Activated CD4-positive, alpha-beta T cell treated with anti-CD3 and anti-CD28 coated beads for 36 hours (primary cell): Measurements from ENCODE around the gene ADGRB2. TPM values are rescaled to one million over a fixed set of nuclear protein-coding genes. Genes with fewer than 3 reads are reported as not detected.

Experiments
- ATAC-seq: fragments of 200-7000 bp; cut with Tn5 transposase; one replicate; pipeline ENCODE4 v1.10.0; 2021; ENCODE audit warnings: mild to moderate bottlenecking, moderate library complexity
- CTCF ChIA-PET: fragments of 350-600 bp; sonication (Branson Sonifier 250); formaldehyde crosslinking; loops from one replicate; lab custom pipeline; 2021; ENCODE audit warnings: antibody characterized with exemption; lab: Charles Lee
- POLR2A ChIA-PET: fragments of 350-600 bp; sonication (Branson Sonifier 250); formaldehyde crosslinking; loops from one replicate; lab custom pipeline; 2021; ENCODE audit warnings: antibody characterized with exemption, inconsistent platforms; lab: Charles Lee
- DNase-seq: peaks from one replicate; pipeline ENCODE4 v3.0.0-alpha.2; 2020
- H3K27ac Mint-ChIP-seq: one replicate; pipeline ENCODE4 v1.8.0; 2021; ENCODE audit warnings: mixed read lengths
- H3K27me3 Mint-ChIP-seq: one replicate; pipeline ENCODE4 v1.8.0; 2021; ENCODE audit warnings: mixed read lengths
- H3K36me3 Mint-ChIP-seq: one replicate; pipeline ENCODE4 v1.8.0; 2021; ENCODE audit warnings: low read depth, mixed read lengths
- H3K4me1 Mint-ChIP-seq: one replicate; pipeline ENCODE4 v1.8.0; 2021; ENCODE audit warnings: mixed read lengths
- H3K4me3 Mint-ChIP-seq: one replicate; pipeline ENCODE4 v1.8.0; 2021; ENCODE audit warnings: mild to moderate bottlenecking, moderate library complexity, mixed read lengths
- H3K9me3 Mint-ChIP-seq: one replicate; pipeline ENCODE4 v1.8.0; 2021; ENCODE audit warnings: low read depth, mixed read lengths
- intact Hi-C, 2 experiments: fragments of 100-400 bp; cut with DNase I in 1 of 2; cut with micrococcal nuclease in 1 of 2; formaldehyde crosslinking; loops; one replicate each; pipeline versions ENCODE4 v1.14.2 to v1.15.1; 2022 to 2024; cut with DNase I, micrococcal nuclease
- total RNA-seq, 2 experiments: library from RNA; stranded (reverse); gene quantifications; one replicate each; pipeline ENCODE4 v1.2.3, GENCODE V29; 2021

Gene ADGRB2
- total RNA-seq, 2 experiments from 2014 or later, result 1.2 TPM

DNA sequence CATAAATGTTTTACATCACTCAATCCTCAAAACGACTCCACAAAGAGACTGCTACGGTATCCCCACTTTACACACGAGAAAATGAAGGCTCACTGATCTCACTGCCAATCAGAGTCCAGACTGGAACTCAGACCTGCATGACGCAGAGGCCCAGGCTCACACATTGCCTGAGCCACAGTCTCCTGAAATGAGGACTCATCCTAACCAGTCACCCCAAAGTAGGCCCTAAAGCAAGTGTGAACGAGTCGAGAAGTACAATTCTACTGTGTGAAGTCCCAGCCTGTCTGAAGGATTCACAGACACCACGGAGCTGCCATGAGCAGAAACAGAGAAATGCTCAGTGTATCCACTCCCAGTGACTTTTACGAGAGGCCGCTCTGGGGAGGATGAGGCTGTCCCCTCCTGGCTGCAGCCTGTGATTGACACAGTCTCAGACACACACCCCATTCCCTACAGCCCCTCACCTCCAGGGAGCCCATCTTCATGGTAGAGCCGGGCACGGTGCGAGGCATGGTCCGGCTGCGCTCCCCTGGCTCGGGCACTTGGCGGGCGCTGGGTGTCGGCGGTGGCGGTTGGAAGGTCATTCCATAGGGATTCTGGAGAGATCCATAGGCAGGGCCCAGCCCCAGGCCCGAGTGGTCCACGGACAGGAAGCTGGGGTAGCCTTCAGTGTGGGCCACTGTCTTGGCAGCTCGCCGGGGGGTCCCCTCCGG, 33.6 kb downstream of the ADGRB2 start:
- intact Hi-C loops, result no loop called here
- no peak overlapping the region for H3K4me3 Mint-ChIP-seq
- CTCF ChIA-PET, result no interaction called here
- POLR2A ChIA-PET, result no interaction called here
- no peaks in the 10 kb centered on the region for H3K36me3 Mint-ChIP-seq
- no peak overlapping the region for H3K27ac Mint-ChIP-seq
- no peaks in the 10 kb centered on the region for H3K9me3 Mint-ChIP-seq
- no peaks in the 10 kb centered on the region for H3K27me3 Mint-ChIP-seq
- no peak for DNase-seq
- H3K4me1 Mint-ChIP-seq, result no peaks in the 10 kb centered on the region
- ATAC-seq, result no peak

GRCh38 chr1:31727849-31728248, 36.3 kb downstream of the ADGRB2 start:
- intact Hi-C loops, result no loop called here
- Mint-ChIP-seq H3K27ac (no peak overlapping the region), H3K36me3 (no peaks in the 10 kb centered on the region), H3K4me3 (no peak overlapping the region), H3K4me1 (no peaks in the 10 kb centered on the region), H3K27me3 (no peaks in the 10 kb centered on the region), H3K9me3 (no peaks in the 10 kb centered on the region)
- DNase-seq, result no peak
- POLR2A ChIA-PET, result no interaction called here
- CTCF ChIA-PET, result no interaction called here
- no peak for ATAC-seq

DNA sequence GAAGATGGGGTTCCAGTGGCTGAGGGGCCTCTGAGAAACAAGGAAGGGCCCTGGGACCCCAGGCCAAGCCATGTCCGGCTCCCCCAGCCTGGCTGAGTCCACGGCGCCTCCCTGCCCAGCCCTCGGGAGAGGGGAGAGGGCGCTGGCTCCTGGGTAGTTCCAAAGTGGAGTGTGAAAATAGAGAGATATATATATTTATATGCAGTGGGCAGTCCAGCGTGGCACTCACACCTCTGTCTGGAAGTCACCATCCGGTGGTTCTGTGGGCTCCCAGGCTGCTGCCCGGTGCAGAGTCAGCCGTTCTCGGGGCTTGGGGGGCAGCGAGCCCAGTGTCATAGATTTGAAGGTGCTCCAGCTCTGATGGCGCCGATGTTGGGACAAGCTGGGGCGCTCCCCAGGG, 36.9 kb downstream of the ADGRB2 start:
- H3K27me3 Mint-ChIP-seq, result peaks cover 3% of the 10 kb centered on the region
- H3K4me1 Mint-ChIP-seq, result no peaks in the 10 kb centered on the region
- no peak overlapping the region for H3K27ac Mint-ChIP-seq
- ChIA-PET POLR2A (no interaction called here), CTCF (no interaction called here)
- DNase-seq (no peak), ATAC-seq (no peak)
- H3K4me3 Mint-ChIP-seq, result no peak overlapping the region
- no peaks in the 10 kb centered on the region for H3K9me3 Mint-ChIP-seq
- no peaks in the 10 kb centered on the region for H3K36me3 Mint-ChIP-seq
- intact Hi-C loops, result no loop called here

DNA sequence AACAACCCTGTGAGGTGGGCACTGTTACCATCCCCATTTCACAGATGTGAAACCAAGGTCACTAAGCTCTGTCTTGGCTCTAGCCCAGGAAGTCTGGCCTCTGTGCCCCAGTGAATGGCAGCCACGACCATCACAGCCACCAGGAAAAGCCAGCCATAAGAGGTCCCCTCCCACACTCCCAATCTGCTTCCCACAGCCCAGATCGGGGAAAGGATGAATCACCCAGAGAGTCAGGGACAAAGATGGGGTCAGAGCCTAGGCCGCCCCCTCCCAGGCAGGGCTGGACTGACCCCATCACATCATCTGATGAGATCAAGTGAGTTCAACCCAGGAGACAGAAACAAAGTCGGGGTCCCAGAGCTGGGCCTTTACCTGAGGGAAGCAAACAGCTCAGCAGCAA, 37.4 kb downstream of the ADGRB2 start:
- Mint-ChIP-seq H3K4me3 (no peak overlapping the region), H3K36me3 (no peaks in the 10 kb centered on the region), H3K9me3 (no peaks in the 10 kb centered on the region), H3K4me1 (no peaks in the 10 kb centered on the region), H3K27ac (no peak overlapping the region), H3K27me3 (peaks cover 5% of the 10 kb centered on the region)
- POLR2A ChIA-PET, result no interaction called here
- ATAC-seq (no peak), DNase-seq (no peak)
- intact Hi-C loops, result no loop called here
- CTCF ChIA-PET, result interaction anchor here (1.2 kb wide), 1 partner anchor 62 kb away, joined by 5 read pairs; no protein-coding TSS in a partner anchor

DNA sequence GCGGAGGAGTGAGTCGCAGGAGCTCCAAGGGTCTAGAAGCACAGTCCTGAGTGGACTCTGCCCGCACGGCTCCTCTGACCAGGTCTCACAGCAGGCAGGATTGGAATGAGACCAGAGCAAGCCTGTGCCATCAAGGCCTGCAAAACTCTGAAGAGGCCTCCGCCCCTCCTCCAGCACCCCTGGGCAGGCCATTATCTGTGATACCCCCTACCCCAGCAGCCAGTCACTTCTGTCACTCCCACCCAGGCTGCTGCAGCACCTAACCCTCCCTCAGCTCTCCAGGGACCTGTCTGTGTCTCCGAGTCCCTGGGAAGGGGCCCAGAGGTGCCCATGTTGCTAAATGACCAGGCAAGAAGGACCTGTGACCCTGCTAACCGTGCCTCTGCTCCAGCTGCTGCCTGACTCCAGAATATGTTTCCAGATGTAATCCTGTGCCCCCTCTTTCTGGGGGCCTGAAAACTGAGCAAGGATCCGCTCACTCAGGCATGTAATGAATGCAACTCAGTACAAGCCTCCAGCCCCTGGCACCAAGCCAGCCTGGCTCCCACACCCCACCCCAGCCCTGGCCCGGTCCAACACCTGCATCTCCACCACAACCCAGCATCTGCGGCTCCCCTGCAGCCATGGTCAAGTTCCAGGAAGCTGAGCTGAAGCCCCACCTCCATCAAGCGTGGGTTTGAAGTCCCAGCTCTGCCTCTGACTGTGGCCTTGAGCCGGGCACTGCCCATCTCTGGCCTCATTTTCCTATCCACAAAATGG, 38.2 kb downstream of the ADGRB2 start:
- Mint-ChIP-seq H3K36me3 (no peaks in the 10 kb centered on the region), H3K27ac (no peak overlapping the region), H3K4me3 (no peak overlapping the region), H3K4me1 (no peaks in the 10 kb centered on the region), H3K9me3 (no peaks in the 10 kb centered on the region), H3K27me3 (peaks cover 5% of the 10 kb centered on the region)
- intact Hi-C loops, result no loop called here
- POLR2A ChIA-PET, result no interaction called here
- no peak for ATAC-seq
- CTCF ChIA-PET, result interaction anchor here (1.0 to 1.2 kb wide), 2 partner anchors 14 to 63 kb away, joined by 3 to 5 read pairs; no protein-coding TSS in a partner anchor
- no peak for DNase-seq

DNA sequence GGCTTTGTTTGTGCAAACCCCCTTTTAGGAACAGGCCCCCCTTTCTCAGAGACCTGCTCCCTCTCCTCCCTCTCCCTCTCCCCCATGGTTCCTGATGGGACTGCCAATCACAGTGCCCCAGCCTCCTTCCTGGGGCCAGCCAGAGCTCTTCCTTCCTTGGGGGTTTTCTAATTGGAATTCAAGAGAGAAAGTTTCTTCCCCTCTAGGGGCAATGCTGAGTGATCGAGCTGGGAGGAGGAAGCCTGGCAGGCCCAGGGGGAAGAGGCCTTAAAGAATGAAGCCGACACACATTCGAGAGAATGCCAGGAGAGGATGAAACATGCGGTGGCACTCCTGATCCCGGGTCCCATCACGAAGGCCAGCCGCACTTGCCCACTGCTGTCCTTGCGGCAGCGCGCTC, 39.0 kb downstream of the ADGRB2 start:
- no peaks in the 10 kb centered on the region for H3K36me3 Mint-ChIP-seq
- ATAC-seq (no peak), DNase-seq (no peak)
- H3K27ac Mint-ChIP-seq, result no peak overlapping the region
- H3K4me1 Mint-ChIP-seq, result no peaks in the 10 kb centered on the region
- H3K9me3 Mint-ChIP-seq, result no peaks in the 10 kb centered on the region
- H3K27me3 Mint-ChIP-seq, result peaks cover 5% of the 10 kb centered on the region
- ChIA-PET POLR2A (no interaction called here), CTCF (interaction anchor here (1.0 kb wide), 1 partner anchor 13 kb away, joined by 3 read pairs; no protein-coding TSS in a partner anchor)
- no peak overlapping the region for H3K4me3 Mint-ChIP-seq
- intact Hi-C loops, result no loop called here

DNA sequence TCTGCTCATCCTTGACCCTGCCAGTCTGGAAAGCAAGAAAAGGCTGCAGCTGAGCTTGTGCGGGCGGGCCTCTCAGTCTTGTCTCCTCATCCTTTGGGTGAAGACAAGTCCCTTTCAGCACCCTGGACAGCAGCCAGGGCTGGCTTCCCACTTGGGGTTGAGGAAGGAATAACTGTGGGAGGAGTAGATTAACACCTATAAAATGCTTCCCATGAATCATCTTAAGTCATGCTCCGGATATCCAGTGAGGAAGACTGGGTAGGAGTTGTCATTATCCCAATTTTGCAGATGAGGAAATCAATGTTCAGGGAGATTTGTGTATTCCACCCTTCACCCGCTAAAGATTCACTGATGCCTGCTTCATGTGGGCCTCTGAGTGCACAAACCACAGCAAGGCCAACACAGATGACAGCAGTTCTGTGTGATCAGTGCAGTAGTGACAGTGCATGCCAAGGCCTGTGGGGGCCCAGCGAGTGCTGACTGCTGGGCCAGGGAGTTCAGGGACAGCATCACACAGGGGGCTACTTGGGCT, 40.2 kb downstream of the ADGRB2 start:
- peak; percentile 78 for DNase-seq
- no peak for ATAC-seq
- Mint-ChIP-seq H3K4me1 (no peaks in the 10 kb centered on the region), H3K4me3 (no peak overlapping the region), H3K9me3 (no peaks in the 10 kb centered on the region), H3K27me3 (peaks cover 5% of the 10 kb centered on the region), H3K27ac (no peak overlapping the region), H3K36me3 (no peaks in the 10 kb centered on the region)
- ChIA-PET POLR2A (no interaction called here), CTCF (no interaction called here)
- intact Hi-C loops, result no loop called here

DNA sequence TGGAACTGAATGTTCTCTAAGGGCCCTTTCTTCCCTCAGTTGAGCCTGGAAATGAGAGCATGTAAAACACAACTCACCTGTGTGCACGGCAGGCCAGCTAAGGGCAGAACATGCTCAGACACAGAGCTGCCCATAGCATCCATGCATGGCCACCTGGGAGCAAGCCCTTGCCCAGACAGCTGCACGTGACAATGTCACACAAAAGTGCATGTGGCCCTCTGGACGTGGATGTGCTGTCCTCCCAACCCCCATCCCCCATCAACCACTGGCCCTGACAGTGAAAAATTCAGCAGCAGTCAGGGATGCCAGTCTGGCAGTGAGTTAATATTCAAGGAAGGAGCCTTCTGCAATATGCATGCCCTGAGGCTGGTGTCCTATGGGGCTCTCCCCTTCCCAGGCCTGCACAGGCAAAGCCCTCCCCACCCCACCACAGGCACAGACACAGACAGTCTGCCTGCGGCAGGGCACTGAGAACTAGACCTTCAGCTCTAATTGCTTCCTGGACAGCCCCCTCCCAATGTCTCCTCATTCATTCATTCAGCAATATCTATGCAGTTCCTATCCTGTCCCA, 45.7 kb downstream of the ADGRB2 start:
- H3K9me3 Mint-ChIP-seq, result no peaks in the 10 kb centered on the region
- ATAC-seq (no peak), DNase-seq (no peak)
- no peak overlapping the region for H3K4me3 Mint-ChIP-seq
- H3K36me3 Mint-ChIP-seq, result no peaks in the 10 kb centered on the region
- ChIA-PET POLR2A (no interaction called here), CTCF (interaction anchor here (0.7 to 1.7 kb wide), 4 partner anchors 27 to 1173 kb away, joined by 3 to 7 read pairs (median 3); no protein-coding TSS in a partner anchor)
- H3K27me3 Mint-ChIP-seq, result peaks cover 36% of the 10 kb centered on the region
- peaks cover 12% of the 10 kb centered on the region for H3K4me1 Mint-ChIP-seq
- intact Hi-C loops, result no loop called here
- H3K27ac Mint-ChIP-seq, result no peak overlapping the region

GRCh38 chr1:31717341-31717740, 46.8 kb downstream of the ADGRB2 start:
- Mint-ChIP-seq H3K4me1 (peaks cover 12% of the 10 kb centered on the region), H3K27ac (no peak overlapping the region), H3K9me3 (no peaks in the 10 kb centered on the region), H3K4me3 (no peak overlapping the region), H3K27me3 (peaks cover 41% of the 10 kb centered on the region), H3K36me3 (no peaks in the 10 kb centered on the region)
- CTCF ChIA-PET, result interaction anchor here (0.6 to 1.7 kb wide), 11 partner anchors 12 to 1174 kb away, joined by 3 to 7 read pairs (median 3); no protein-coding TSS in a partner anchor
- POLR2A ChIA-PET, result no interaction called here
- intact Hi-C loops, result no loop called here
- ATAC-seq, result no peak
- no peak for DNase-seq

DNA sequence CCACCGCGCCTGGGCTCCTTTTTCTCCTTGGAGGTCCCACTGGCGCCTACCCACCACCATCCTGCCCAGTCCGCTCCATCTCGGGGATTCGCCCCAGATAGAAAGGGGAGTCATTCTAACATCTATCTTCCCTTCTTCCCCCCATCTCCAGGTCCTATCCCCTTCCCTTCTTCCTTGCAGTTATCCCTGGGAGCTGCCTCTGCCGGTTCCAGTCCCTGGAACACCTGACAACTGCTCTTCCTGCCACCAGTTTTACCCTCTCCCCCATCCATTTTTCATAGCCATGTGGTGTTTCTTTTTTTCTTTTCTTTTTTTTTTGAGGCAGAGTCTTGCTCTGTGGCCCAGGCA, 48.3 kb downstream of the ADGRB2 start:
- H3K9me3 Mint-ChIP-seq, result no peaks in the 10 kb centered on the region
- ChIA-PET POLR2A (no interaction called here), CTCF (interaction anchor here (0.6 to 1.6 kb wide), 10 partner anchors 12 to 308 kb away, joined by 3 to 6 read pairs (median 3); partner anchors contain the start of gene COL16A1)
- peaks cover 12% of the 10 kb centered on the region for H3K4me1 Mint-ChIP-seq
- H3K4me3 Mint-ChIP-seq, result peak overlapping the region; percentile 4
- intact Hi-C loops, result loop anchor here in 1 of 2 experiments (2.0 kb wide), 1 partner anchor 73 kb away; no protein-coding TSS in a partner anchor
- DNase-seq (no peak), ATAC-seq (no peak)
- no peaks in the 10 kb centered on the region for H3K36me3 Mint-ChIP-seq
- peaks cover 41% of the 10 kb centered on the region for H3K27me3 Mint-ChIP-seq
- H3K27ac Mint-ChIP-seq, result no peak overlapping the region

DNA sequence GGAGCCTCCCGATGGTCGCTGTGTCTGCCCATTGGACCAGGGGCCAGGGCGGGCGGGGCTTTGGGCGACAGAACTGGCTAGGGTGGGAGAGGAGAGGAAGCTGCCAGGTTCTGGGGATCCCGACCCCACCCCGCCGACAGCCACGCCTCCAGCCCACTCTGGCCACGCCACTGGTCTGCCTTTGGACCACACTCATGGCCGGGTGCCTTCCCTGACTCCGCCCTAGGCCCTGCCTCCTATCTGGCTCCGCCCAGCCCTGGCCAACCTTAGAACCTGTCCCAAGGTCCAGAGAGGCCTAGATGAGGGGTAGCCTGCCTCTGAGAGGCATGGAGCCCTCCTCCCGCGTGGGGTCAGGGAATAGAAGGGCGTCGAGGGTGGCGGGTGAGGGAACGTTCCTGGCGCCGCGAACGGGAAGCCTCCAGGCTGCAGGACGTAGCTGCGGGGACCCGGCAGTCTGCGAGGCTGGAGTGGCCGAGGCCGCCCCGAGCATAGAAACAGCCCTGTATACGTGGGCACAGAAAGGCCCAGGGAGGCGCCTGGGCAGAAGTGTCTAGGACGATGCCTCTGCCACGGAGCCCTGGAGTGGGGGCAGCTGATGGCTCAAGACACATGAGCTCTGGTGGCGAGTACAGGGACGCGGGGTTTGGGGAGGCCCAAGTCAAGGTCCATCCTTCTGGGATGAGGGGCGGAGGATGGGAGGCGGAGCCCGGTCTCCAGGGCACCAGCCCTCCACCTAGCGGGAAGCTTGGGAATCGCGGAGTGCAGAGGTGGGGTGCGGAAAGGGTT, 48.9 kb downstream of the ADGRB2 start:
- no peaks in the 10 kb centered on the region for H3K9me3 Mint-ChIP-seq
- H3K36me3 Mint-ChIP-seq, result no peaks in the 10 kb centered on the region
- ATAC-seq, result peak; percentile 69
- DNase-seq, result peak; percentile 68
- ChIA-PET CTCF (interaction anchor here (0.6 to 1.6 kb wide), 9 partner anchors 11 to 1071 kb away, joined by 3 to 6 read pairs (median 4); partner anchors contain the start of gene COL16A1), POLR2A (no interaction called here)
- H3K27ac Mint-ChIP-seq, result no peak overlapping the region
- peak overlapping the region; percentile 44 for H3K4me3 Mint-ChIP-seq
- intact Hi-C loops, result loop anchor here in 1 of 2 experiments (2.0 kb wide), 1 partner anchor 74 kb away; no protein-coding TSS in a partner anchor
- H3K27me3 Mint-ChIP-seq, result peaks cover 41% of the 10 kb centered on the region
- H3K4me1 Mint-ChIP-seq, result peaks cover 12% of the 10 kb centered on the region
